A549 (cell line): Measurements from ENCODE around the gene ANG. TPM values are rescaled to one million over a fixed set of nuclear protein-coding genes. Genes with fewer than 3 reads are reported as not detected.

Source experiments
- ATAC-seq, 2 experiments: fragments of 200-7000 bp in 1 of 2; fragments of >200 bp in 1 of 2; cut with Nextera tagmentation in 1 of 2; cut with Tn5 transposase in 1 of 2; 3 replicates each; pipeline versions ENCODE4 v1.8.0 to v1.9.1; 2018 to 2020; ENCODE audit warnings: mild to moderate bottlenecking in 1 of 2, moderate library complexity in 1 of 2
- CTCF ChIA-PET: fragments of 300-600 bp; sonication (Branson Sonifier 250); formaldehyde crosslinking; extraction: SDS; loops from one replicate; lab custom pipeline; 2021; ENCODE audit warnings: antibody characterized with exemption, inconsistent platforms; lab: Yijun Ruan, JAX
- POLR2A ChIA-PET: fragments of 350-600 bp; formaldehyde crosslinking; extraction: SDS; loops from one replicate; lab custom pipeline; 2021; ENCODE audit warnings: antibody characterized with exemption, inconsistent platforms; lab: Yijun Ruan, JAX
- DNase-seq, 2 experiments: peaks; one replicate each; pipeline versions ENCODE4 v3.0.0 to v3.0.0-alpha.2; 2011 to 2016; ENCODE audit warnings: low read depth in 1 of 2, low spot score in 1 of 2
- FAIRE-seq: peaks from 2 replicates; lab custom pipeline; 2011; peaks lifted over from hg19 to GRCh38; lab: Jason Lieb, UNC
- H3K27ac ChIP-seq, 2 experiments: fragments of >200 bp; sonication (Bioruptor Twin); formaldehyde crosslinking; 3 replicates each; pipeline ENCODE4 v1.5.1; 2016 to 2017
- H3K4me1 ChIP-seq: fragments of >200 bp; sonication (Bioruptor Twin); formaldehyde crosslinking; 3 replicates; pipeline ENCODE4 v1.6.1; 2016
- H3K4me2 ChIP-seq: fragments of >200 bp; sonication (Bioruptor Twin); formaldehyde crosslinking; 3 replicates; pipeline ENCODE4 v1.6.1; 2016
- H3K4me3 ChIP-seq: fragments of >200 bp; sonication (Bioruptor Twin); formaldehyde crosslinking; 3 replicates; pipeline ENCODE4 v1.5.1; 2016
- H3K9me3 ChIP-seq: fragments of >200 bp; sonication (Bioruptor Twin); formaldehyde crosslinking; 3 replicates; pipeline ENCODE4 v1.6.1; 2016
- CTCF ChIP-seq: fragments of >200 bp; sonication (Bioruptor Twin); formaldehyde crosslinking; IDR thresholded peaks from 3 replicates; pipeline ENCODE4 v1.5.1; 2016
- EHMT2 ChIP-seq: fragments of 200-600 bp; sonication (generic); IDR thresholded peaks from 2 replicates; pipeline ENCODE4 v1.6.1; 2016; ENCODE audit warnings: antibody characterized with exemption, low read depth, mild to moderate bottlenecking, moderate library complexity
- ELK1 ChIP-seq: fragments of 150-350 bp; IDR thresholded peaks from 2 replicates; pipeline ENCODE4 v1.6.1; 2014; ENCODE audit warnings: low read depth, mild to moderate bottlenecking, low read length
- GATA3 ChIP-seq: IDR thresholded peaks from 2 replicates; pipeline ENCODE4 v1.6.1; 2012; ENCODE audit warnings: borderline replicate concordance
- HDAC2 ChIP-seq: fragments of 200-600 bp; sonication (generic); IDR thresholded peaks from 2 replicates; pipeline ENCODE4 v1.6.1; 2016
- HEYL ChIP-seq: fragments of 250-450 bp; sonication (Bioruptor Pico); IDR thresholded peaks from 2 replicates; pipeline ENCODE4 v1.8.0; 2021; ENCODE audit warnings: mild to moderate bottlenecking, moderate library complexity
- HOXA7 ChIP-seq: fragments of 250-450 bp; sonication (Bioruptor Pico); IDR thresholded peaks from 2 replicates; pipeline ENCODE4 v1.5.0; 2020; ENCODE audit warnings: mild to moderate bottlenecking, moderate library complexity
- NPAS2 ChIP-seq: fragments of 250-450 bp; sonication (Bioruptor Pico); IDR thresholded peaks from 2 replicates; pipeline ENCODE4 v1.8.0; 2022; ENCODE audit warnings: mild to moderate bottlenecking, moderate library complexity, borderline replicate concordance
- NR3C1 ChIP-seq: fragments of >200 bp; sonication (Bioruptor Twin); formaldehyde crosslinking; IDR thresholded peaks from 3 replicates; pipeline ENCODE4 v1.6.1; 2017
- POLR2A ChIP-seq: IDR thresholded peaks from 2 replicates; pipeline ENCODE4 v1.6.1; 2012; ENCODE audit warnings: mild to moderate bottlenecking, low read length
- RCOR1 ChIP-seq: fragments of 150-350 bp; IDR thresholded peaks from 2 replicates; pipeline ENCODE4 v1.6.1; 2014; ENCODE audit warnings: antibody characterized with exemption, low read length, low read depth
- REST ChIP-seq: fragments of 200-600 bp; sonication (generic); IDR thresholded peaks from 2 replicates; pipeline ENCODE4 v1.6.1; 2016; ENCODE audit warnings: antibody characterized with exemption, mild to moderate bottlenecking, moderate library complexity
- RFX5 ChIP-seq: fragments of 450-650 bp; IDR thresholded peaks from 2 replicates; pipeline ENCODE4 v1.7.1; 2014; ENCODE audit warnings: antibody characterized with exemption, mild to moderate bottlenecking, moderate library complexity
- SREBF2 ChIP-seq: fragments of 450-650 bp; IDR thresholded peaks from 2 replicates; pipeline ENCODE4 v1.6.1; 2014; ENCODE audit warnings: mild to moderate bottlenecking, moderate library complexity
- ZC3H11A ChIP-seq: fragments of 450-650 bp; IDR thresholded peaks from 2 replicates; pipeline ENCODE4 v1.6.1; 2014; ENCODE audit warnings: antibody characterized with exemption, mild to moderate bottlenecking
- ZSCAN20 ChIP-seq: fragments of 250-450 bp; sonication (Bioruptor Pico); IDR thresholded peaks from 2 replicates; pipeline ENCODE4 v1.8.0; 2022; ENCODE audit warnings: mild to moderate bottlenecking, moderate library complexity
- WGBS: methylation state at CpG from one replicate; pipeline ENCODE4 v1.1.6; 2017; ENCODE audit errors: missing lambda C conversion rate; 5-methylcytosine and 5-hydroxymethylcytosine counted together
- polyA plus RNA-seq, 4 experiments: library from polyadenylated mRNA; depleted of rRNA in 3 of 4; stranded (reverse); fragments of >200 nt; fragmentation: RNase III in 1 of 4; extraction: RNeasy Plus Mini Kit Qiagen cat#74134 plus additional on column Dnase treatment in 1 of 4; gene quantifications; 2 replicates in 3 of 4; 3 replicates in 1 of 4; pipeline ENCODE4 v1.2.3, GENCODE V29; 2011 to 2017
- TF ChIP-seq, protein P1 (sequence below): fragments of 250-450 bp; sonication (Bioruptor Pico); IDR thresholded peaks from 2 replicates; pipeline ENCODE4 v1.5.0; 2021; ENCODE audit warnings: mild to moderate bottlenecking, moderate library complexity, borderline replicate concordance

The ANG gene
- polyA plus RNA-seq, 2 of the 4 experiments (the other 2 are of a cell fraction), result 10.5 to 35.4 TPM

- no peak for FAIRE-seq
- Histone ChIP-seq H3K4me1 (peaks cover 15% of the 10 kb centered on the region; the same call in 2 of the 3 replicates), H3K4me2 (no peak overlapping the region), H3K27ac (no peak overlapping the region), H3K9me3 (no peaks in the 10 kb centered on the region)
- peak in 1 of 2 experiments; percentile 33 for DNase-seq
- WGBS, result 65% methylated on average over 26 of the region's 26 CpGs
- POLR2A ChIA-PET, result interaction anchor here (3.5 kb wide), 1 partner anchor 24 kb away, joined by 15 read pairs; the partner anchor contains the start of gene RNASE4
- TF ChIP-seq HOXA7 (no peak), SREBF2 (no peak), ELK1 (no peak), POLR2A (no peak), ZSCAN20 (CRISPR knock-in tag) (no peak), REST (no peak), NPAS2 (CRISPR knock-in tag) (no peak), NR3C1 (no peak), RFX5 (no peak), HDAC2 (no peak), ZC3H11A (no peak), HEYL (no peak), GATA3 (no peak), RCOR1 (no peak)
- TF ChIP-seq, protein P1, sequence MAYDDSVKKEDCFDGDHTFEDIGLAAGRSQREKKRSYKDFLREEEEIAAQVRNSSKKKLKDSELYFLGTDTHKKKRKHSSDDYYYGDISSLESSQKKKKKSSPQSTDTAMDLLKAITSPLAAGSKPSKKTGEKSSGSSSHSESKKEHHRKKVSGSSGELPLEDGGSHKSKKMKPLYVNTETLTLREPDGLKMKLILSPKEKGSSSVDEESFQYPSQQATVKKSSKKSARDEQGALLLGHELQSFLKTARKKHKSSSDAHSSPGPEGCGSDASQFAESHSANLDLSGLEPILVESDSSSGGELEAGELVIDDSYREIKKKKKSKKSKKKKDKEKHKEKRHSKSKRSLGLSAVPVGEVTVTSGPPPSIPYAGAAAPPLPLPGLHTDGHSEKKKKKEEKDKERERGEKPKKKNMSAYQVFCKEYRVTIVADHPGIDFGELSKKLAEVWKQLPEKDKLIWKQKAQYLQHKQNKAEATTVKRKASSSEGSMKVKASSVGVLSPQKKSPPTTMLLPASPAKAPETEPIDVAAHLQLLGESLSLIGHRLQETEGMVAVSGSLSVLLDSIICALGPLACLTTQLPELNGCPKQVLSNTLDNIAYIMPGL (CRISPR knock-in tag), result no peak
- TF ChIP-seq, all 56 proteins: peak for 0
- no peak for ATAC-seq
- H3K4me3 ChIP-seq, result no peak overlapping the region
- CTCF ChIA-PET, result interaction anchor here (0.6 to 11.5 kb wide), 9 partner anchors 9 to 516 kb away, joined by 3 to 191 read pairs (median 4); partner anchors contain the start of gene RNASE4
Observed at GRCh38 chr14:20659813-20660395, 28.7 kb upstream of the ANG start.

- CTCF ChIA-PET, result interaction anchor here (0.6 to 11.5 kb wide), 6 partner anchors 10 to 50 kb away, joined by 3 to 191 read pairs (median 7); partner anchors contain the start of gene RNASE4
- H3K9me3 ChIP-seq, result no peaks in the 10 kb centered on the region
- TF ChIP-seq, protein P1 (CRISPR knock-in tag), result no peak
- TF ChIP-seq CTCF, result no peak
- no peak for TF ChIP-seq EHMT2
- TF ChIP-seq ZC3H11A, result no peak
- H3K27ac ChIP-seq, result no peak overlapping the region
- no peak overlapping the region for H3K4me2 ChIP-seq
- WGBS, result 47% methylated on average over 2 of the region's 2 CpGs
- no peak for DNase-seq
- ATAC-seq, result no peak
- peaks cover 15% of the 10 kb centered on the region; the same call in 2 of the 3 replicates for H3K4me1 ChIP-seq
- no peak overlapping the region for H3K4me3 ChIP-seq
- no peak for FAIRE-seq
- POLR2A ChIA-PET, result no interaction called here
Observed at GRCh38 chr14:20661197-20661596, 27.4 kb upstream of the ANG start.
